GM18498 (cell line): ENCODE results near the gene ELK4.

Experiments used
- ATAC-seq: cut with Tn5 transposase; IDR thresholded peaks from one replicate; pipeline ENCODE4 v1.9.1; 2021; ENCODE audit warnings: mild to moderate bottlenecking, moderate library complexity; ENCODE audit not compliant: unreplicated experiment

Gene ELK4

DNA sequence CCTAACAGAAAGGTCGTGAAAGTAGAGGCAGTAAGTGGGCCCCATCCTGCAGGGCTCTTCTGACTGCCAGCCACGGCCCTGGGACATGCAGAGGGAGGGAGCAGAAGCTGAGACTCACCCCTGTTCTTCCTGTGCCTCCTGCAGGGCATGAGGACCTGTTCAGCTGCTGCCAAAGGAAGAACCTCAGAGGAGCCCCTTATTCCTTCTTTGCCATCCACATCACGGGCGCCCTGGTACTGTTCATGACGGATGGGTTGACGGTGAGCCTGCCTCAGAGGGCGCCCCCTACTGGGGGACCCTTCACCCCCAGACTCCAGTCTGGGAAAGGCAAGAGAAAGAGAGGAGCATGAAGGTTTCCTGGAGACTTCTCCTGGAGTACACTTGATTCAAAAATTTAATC, 47.1 kb downstream of the ELK4 start:
- no peak for ATAC-seq

DNA sequence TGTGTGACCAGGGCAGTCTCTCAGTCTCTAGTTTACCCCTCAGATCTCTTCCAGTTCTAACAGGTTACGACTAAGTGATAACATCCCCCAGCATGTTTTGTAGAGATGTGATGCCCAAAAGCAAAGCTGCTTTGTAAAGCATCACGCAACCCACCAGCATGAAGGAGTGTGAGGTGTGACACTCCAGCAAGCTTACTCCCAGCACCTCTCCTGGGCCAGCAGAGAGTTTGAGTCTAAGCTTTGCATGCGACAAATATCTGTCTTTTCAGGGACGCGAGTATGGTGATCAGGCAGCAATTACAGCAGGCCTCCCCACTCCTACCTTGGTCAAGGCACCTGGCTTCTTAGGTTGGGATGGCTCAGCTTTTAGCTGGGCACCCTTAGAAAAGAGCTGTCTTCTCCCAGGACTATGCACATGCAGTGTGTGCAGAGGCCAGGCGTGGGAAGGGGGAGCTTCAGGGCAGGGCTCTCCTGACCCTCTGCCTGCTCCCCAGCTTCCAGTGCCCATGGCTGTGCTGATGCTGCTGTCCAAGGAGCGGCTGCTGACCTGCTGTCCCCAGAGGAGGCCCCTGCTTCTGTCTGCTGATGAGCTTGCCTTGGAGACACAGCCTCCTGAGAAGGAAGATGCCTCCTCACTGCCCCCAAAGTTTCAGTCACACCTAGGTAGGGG, 48.2 kb downstream of the ELK4 start:
- ATAC-seq = no peak

- ATAC-seq = no peak
Measured at GRCh38 chr1:205582471-205583291, 49.1 kb downstream of the ELK4 start.

- ATAC-seq = no peak
Measured at GRCh38 chr1:205582046-205582445, 49.8 kb downstream of the ELK4 start.

GRCh38 chr1:205581321-205581980, 50.4 kb downstream of the ELK4 start:
- ATAC-seq = no peak

DNA sequence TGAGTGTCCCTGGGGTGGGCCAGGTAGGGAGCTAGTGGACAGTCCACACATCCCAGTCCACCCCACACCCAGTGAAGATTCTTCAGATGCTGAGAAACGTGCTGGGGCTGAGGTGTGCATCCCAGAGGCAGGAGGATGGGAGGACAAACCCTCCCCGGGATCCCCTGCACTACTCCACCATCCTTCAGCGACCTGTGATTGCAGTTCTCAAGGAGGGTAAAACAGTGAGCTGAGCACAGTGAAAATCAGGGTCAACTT, 51.0 kb downstream of the ELK4 start:
- no peak for ATAC-seq

DNA sequence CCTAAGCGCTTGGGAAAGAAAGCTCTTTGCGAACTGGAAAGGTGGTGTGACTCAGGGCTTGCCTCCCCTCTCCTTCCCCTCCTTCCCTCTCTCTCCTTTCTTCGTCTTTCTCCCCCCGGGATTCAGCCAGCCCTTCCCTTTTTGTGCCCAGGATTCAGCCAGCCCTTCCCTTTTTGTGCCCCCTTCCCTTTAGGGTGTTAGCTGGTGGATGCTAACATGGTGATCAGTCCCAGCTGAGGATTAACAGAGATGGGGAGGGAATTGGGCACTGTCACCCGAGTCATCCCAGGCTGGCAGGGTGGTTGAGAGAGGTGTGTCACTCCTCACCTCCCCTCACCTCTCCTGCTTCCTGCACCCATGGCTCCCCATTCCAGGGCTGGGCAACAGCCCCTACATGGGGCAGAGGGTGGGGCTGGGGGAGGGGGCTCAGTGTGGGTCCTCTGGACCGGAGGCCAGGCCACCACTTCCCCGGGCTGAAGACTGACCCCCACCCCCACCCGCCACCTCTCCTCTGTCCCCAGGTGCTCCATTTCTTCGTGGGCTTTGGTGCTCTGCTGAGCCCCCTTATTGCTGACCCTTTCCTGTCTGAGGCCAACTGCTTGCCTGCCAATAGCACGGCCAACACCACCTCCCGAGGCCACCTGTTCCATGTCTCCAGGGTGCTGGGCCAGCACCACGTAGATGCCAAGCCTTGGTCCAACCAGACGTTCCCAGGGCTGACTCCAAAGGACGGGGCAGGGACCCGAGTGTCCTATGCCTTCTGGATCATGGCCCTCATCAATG, 51.5 kb downstream of the ELK4 start:
- ATAC-seq = no peak

- ATAC-seq = no peak
Measured at GRCh38 chr1:205579711-205580110, 52.1 kb downstream of the ELK4 start.

- ATAC-seq = no peak
Measured at GRCh38 chr1:205578780-205579571, 52.8 kb downstream of the ELK4 start.

DNA sequence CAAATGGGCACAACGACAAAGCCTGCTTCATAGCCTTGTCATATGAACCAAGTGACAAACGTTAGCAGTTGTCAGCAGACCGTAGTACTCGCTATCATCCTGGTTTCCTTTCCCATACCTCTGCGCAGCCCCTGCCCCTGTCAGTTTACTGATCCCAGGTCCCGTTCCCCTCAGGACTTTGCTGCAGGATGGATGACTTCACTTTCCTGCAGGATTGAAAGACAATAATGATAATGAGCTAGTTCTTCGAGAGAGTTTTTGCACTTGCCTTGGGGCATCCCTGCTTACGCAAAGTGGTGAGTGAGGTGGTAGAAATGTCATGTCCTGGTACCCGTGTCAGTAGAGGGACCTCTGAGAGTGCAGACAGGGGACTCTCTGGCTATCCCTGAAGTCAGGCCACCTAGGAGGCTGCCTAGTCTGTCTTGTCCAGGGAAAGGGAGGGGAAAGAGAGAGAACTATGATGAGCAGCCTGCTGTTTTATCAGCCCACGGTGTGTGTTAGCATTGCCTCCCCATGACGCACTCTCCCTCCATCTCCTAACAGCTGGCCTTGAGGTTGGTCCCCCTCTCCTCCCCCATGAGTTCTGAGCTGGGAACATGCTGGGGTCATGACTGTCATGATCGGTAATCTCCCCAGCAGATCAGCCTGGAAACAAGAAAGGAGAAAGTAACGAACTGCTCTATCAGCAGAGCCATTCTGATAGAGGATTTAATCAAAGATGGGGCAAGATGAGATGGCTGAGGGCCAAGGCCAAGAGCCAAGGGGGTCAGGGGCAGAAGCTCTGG, 53.7 kb downstream of the ELK4 start:
- ATAC-seq = no peak

DNA sequence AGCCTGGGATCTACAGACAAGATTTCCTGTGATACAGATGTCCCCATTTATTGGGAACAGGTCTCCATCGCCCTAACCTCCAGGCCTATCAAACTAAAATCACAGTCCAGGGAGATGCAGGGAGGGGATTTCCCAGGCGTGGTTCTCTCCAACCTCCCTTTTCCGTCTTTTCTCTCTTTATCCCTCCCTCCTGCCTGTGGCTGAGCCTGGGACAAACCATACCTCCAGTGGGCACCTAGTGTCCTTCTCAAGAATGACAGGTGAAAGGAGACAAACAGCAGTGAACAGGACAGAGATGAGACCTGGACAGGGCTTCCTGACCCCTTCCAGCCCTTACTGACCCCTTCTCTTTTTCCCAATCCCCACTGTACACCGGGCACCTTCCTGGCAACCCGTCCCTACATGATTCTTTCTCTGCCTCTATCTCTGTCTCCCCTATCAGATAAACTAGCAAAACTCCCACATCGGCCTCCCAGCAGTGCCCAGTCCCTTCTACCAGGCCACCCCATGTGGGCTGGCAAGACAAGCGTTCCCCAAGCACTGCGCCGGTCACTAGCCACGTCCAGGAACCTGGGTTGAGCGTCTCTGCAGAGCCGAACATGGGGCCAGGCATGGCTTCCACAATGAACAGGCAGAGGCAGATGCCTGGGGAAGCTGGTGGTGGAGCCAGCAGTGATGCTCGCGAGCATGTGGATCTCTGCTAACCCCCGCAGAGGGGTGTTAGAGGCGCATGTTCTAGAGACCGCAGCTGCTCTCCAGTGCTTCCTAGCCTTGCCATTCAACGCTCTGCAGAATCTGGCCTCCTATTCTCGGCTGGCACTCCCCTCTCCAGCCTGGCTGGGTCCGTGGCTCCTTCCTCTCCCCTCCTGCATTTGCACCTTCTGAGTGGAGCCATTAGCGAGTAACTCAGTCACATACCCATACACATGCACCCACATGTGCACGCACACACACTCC, 54.7 kb downstream of the ELK4 start:
- ATAC-seq = no peak

DNA sequence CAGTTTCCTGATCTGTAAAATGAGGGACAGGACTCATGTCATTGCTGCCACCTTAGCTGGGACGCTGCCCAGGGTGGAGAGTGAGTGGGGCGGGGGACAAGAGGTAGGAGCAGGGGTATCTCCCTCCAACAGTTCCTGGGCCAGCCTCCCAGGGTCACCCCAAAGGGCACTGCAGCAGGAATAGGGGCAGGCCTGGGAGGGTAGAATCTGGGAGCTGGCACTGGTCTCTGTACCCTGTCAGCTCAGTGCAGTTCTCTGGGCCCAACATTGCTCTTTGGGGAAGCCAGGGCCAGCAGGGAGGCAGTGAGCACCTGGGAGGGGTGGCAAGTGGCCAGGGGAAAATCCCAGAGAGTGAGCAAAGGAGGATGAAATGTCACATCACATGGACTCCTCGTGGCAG, 55.8 kb downstream of the ELK4 start:
- no peak for ATAC-seq

- ATAC-seq = no peak
Measured at GRCh38 chr1:205575294-205575885, 56.4 kb downstream of the ELK4 start.

- ATAC-seq = no peak
Measured at GRCh38 chr1:205572421-205572820, 59.4 kb downstream of the ELK4 start.

- ATAC-seq = no peak
Measured at GRCh38 chr1:205571747-205572146, 60.1 kb downstream of the ELK4 start.

GRCh38 chr1:205570796-205571537, 60.8 kb downstream of the ELK4 start:
- ATAC-seq = no peak

DNA sequence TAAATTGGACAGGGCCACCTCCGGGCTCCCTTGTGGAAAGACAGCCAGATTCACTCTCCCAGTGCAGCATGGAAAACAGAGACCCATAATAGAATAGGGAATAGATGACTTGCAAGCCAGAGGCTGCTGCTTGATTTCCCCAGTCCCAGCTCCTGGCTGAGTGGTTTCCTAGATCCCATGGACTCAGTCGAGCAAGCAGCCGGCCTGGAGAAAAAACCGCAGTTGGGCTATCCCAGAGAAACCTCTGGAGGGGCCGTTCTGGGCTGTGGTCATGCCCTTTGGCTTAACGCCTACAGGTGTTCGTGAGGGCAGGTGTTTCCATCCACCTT, 61.7 kb downstream of the ELK4 start:
- ATAC-seq = no peak
